Left lung (tissue), 10 donors: Measurements from ENCODE around the gene PDGFRB. TPM values are rescaled to one million over a fixed set of nuclear protein-coding genes. Genes with fewer than 3 reads are reported as not detected.

ENCODE experiments used
- ATAC-seq: fragments of 200-7000 bp; cut with Tn5 transposase; one replicate; pipeline ENCODE4 v1.9.1; 2020; ENCODE audit warnings: moderate library complexity
- DNase-seq, 4 donors: peaks; one replicate each; pipeline ENCODE4 v3.0.0-alpha.2; 2013 to 2020
- H3K27ac ChIP-seq, 2 donors: fragments of 200-600 bp; sonication (generic) in 1 of 2; one replicate each; pipeline versions ENCODE4 v1.5.0 to v1.8.0; 2020 to 2021
- H3K27me3 ChIP-seq, 2 donors: fragments of 200-600 bp; sonication (generic) in 1 of 2; one replicate each; pipeline versions ENCODE4 v1.5.0 to v1.8.0; 2020 to 2021
- H3K36me3 ChIP-seq, 2 donors: fragments of 200-600 bp; sonication (generic) in 1 of 2; one replicate each; pipeline versions ENCODE4 v1.5.0 to v1.8.0; 2020 to 2021
- H3K4me1 ChIP-seq, 2 donors: fragments of 200-600 bp; one replicate each; pipeline ENCODE4 v1.8.0; 2021
- H3K4me3 ChIP-seq, 2 donors: fragments of 200-600 bp; sonication (generic) in 1 of 2; one replicate each; pipeline versions ENCODE4 v1.5.0 to v1.8.0; 2020 to 2021; ENCODE audit warnings: mild to moderate bottlenecking in 1 of 2
- H3K9me3 ChIP-seq, 2 donors: fragments of 200-600 bp; sonication (generic) in 1 of 2; one replicate each; pipeline versions ENCODE4 v1.5.0 to v1.8.0; 2020 to 2021
- intact Hi-C, 2 donors: fragments of 100-400 bp; cut with DNase I; formaldehyde crosslinking; loops; one replicate each; pipeline versions ENCODE4 v1.11.2 to v1.14.2; 2022
- polyA plus RNA-seq, 6 donors: library from polyadenylated mRNA; unstranded; fragments of 120-200 nt; gene quantifications; one replicate each; pipeline ENCODE4 v1.2.1, GENCODE V29; 2013; ENCODE audit not compliant: insufficient read length in 6 of 6
- total RNA-seq, 2 donors: library from RNA; stranded (reverse); fragmentation: NEBNext Ultra II Directional; extraction: Animal tissue kit (Norgen Biotek cat#: 25700); gene quantifications; one replicate each; pipeline ENCODE4 v1.2.1, GENCODE V29; 2021
- TF ChIP-seq, protein P1 (sequence below), 2 donors: fragments of 200-600 bp; sonication (generic) in 1 of 2; IDR thresholded peaks; one replicate each; pipeline versions ENCODE4 v1.5.0 to v1.8.0; 2021; ENCODE audit warnings: antibody characterized with exemption in 2 of 2
- donor health status: DM: no; HTN: yes; CAD: no.
- donor health status: DM: no; HTN: no; CAD: no.

Gene PDGFRB
- total and polyA plus RNA-seq, 8 donors = 129 to 227 (median 214) TPM

DNA sequence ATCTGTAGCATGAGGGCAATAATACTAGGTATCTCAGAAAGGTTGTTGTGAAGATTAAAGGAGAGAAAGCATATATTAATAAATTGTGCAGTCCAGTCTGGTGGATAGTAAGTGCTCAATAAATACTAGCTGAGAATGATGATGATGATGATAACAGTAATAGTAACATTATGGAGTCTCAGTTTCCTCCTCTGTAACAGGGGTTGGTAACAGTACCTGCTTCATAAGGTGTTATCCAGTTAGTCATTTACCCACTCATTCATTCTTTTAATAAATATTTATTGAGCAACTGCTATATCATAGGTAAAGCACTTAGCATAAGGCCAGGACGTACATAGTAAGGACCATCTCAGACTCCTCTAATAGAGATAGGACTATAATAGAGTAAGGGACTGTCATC lies 41.8 kb upstream of the PDGFRB start:
- ATAC-seq (no peak), DNase-seq (no peak)
- no peaks in the 10 kb centered on the region for H3K9me3 ChIP-seq
- no peaks in the 10 kb centered on the region for H3K4me1 ChIP-seq
- TF ChIP-seq, protein P1, sequence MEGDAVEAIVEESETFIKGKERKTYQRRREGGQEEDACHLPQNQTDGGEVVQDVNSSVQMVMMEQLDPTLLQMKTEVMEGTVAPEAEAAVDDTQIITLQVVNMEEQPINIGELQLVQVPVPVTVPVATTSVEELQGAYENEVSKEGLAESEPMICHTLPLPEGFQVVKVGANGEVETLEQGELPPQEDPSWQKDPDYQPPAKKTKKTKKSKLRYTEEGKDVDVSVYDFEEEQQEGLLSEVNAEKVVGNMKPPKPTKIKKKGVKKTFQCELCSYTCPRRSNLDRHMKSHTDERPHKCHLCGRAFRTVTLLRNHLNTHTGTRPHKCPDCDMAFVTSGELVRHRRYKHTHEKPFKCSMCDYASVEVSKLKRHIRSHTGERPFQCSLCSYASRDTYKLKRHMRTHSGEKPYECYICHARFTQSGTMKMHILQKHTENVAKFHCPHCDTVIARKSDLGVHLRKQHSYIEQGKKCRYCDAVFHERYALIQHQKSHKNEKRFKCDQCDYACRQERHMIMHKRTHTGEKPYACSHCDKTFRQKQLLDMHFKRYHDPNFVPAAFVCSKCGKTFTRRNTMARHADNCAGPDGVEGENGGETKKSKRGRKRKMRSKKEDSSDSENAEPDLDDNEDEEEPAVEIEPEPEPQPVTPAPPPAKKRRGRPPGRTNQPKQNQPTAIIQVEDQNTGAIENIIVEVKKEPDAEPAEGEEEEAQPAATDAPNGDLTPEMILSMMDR (IDR thresholded peaks at IDR 0.05) = no peak
- no peak overlapping the region for H3K27ac ChIP-seq
- H3K27me3 ChIP-seq = peaks cover 0 to 28% of the 10 kb centered on the region in 2 donors
- H3K36me3 ChIP-seq = no peaks in the 10 kb centered on the region
- intact Hi-C loops = no loop called here
- no peak overlapping the region for H3K4me3 ChIP-seq

DNA sequence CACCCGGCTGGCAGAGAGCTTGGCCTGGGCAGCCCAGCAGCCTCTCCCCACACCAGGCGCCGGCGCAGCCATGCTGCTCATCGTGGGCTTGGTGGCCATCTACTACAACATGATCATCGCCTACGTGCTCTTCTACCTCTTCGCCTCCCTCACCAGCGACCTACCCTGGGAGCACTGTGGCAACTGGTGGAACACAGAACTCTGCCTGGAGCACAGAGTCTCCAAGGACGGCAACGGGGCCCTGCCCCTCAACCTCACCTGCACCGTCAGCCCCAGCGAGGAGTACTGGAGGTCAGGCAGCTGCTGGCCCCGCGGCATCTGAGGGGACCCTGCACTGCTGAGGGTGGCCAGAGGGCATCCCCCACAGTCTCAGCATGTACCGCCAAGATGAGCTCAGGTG lies 41.3 kb upstream of the PDGFRB start:
- Histone ChIP-seq H3K9me3 (no peaks in the 10 kb centered on the region), H3K4me1 (no peaks in the 10 kb centered on the region), H3K4me3 (no peak overlapping the region), H3K36me3 (no peaks in the 10 kb centered on the region), H3K27me3 (peaks cover 0 to 33% of the 10 kb centered on the region in 2 donors), H3K27ac (no peak overlapping the region)
- ATAC-seq (no peak), DNase-seq (no peak)
- TF ChIP-seq, protein P1 (IDR thresholded peaks at IDR 0.05) = no peak
- intact Hi-C loops = no loop called here

DNA sequence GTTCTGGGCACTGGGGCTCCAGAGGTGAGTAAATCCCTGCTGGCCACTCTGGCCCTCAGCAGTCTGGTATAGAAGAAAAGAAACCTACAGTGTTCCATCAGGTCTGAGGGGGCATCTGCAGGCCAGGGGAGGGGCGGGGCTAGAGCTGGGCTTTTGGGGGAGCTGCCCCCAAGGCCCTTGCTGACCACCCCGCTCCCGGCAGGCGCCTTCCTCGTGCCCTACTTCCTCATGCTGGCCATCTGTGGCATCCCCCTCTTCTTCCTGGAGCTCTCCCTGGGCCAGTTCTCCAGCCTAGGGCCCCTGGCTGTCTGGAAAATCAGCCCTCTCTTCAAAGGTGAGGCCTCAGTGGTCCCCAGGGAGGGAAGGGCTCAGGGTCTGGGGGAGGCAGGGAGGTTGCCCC lies 40.9 kb upstream of the PDGFRB start:
- Histone ChIP-seq H3K4me3 (no peak overlapping the region), H3K4me1 (no peaks in the 10 kb centered on the region), H3K9me3 (no peaks in the 10 kb centered on the region), H3K27ac (no peak overlapping the region), H3K36me3 (no peaks in the 10 kb centered on the region), H3K27me3 (peaks cover 0 to 38% of the 10 kb centered on the region in 2 donors)
- TF ChIP-seq, protein P1 (IDR thresholded peaks at IDR 0.05) = no peak
- DNase-seq (no peak), ATAC-seq (no peak)
- intact Hi-C loops = no loop called here

DNA sequence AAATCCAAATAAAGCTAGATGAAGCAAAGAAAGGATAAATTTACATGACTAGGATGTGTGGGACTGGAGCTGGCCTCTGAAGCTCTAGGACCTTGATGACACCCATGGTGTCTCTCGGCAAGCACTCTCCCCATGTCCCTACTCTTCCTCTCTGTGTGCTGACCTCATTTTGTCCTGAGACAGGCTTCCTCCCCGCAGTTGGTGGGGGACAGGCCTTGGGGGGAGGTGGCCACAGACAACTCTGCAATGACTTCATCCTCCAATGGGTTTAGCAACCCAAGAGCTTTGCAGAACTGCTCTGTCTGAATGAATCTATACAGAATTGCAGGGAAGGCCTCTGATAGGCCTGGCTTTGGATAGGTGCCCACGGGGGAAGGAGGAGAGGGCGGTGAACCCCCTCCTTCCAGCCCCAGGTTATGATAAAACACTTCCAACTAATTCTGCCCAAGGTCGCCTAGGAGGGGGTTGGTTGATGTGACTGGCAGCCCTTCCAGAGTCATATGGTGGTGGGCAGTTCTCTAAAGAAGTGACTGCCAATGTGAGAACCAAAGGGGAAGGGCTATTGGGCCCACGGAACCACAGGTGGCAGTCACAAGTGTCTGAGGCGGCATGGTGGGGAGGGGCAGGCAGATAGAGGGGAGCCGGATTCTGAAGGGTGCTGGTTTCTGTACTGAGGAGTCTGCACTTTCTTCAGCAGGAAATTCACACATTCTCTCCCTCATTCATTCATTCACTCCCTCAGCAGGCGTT lies 40.3 kb upstream of the PDGFRB start:
- H3K4me3 ChIP-seq = no peak overlapping the region
- DNase-seq (no peak), ATAC-seq (no peak)
- H3K4me1 ChIP-seq = no peaks in the 10 kb centered on the region
- H3K27ac ChIP-seq = no peak overlapping the region
- peaks cover 0 to 44% of the 10 kb centered on the region in 2 donors for H3K27me3 ChIP-seq
- H3K9me3 ChIP-seq = no peaks in the 10 kb centered on the region
- TF ChIP-seq, protein P1 (IDR thresholded peaks at IDR 0.05) = no peak
- no peaks in the 10 kb centered on the region for H3K36me3 ChIP-seq
- intact Hi-C loops = no loop called here

DNA sequence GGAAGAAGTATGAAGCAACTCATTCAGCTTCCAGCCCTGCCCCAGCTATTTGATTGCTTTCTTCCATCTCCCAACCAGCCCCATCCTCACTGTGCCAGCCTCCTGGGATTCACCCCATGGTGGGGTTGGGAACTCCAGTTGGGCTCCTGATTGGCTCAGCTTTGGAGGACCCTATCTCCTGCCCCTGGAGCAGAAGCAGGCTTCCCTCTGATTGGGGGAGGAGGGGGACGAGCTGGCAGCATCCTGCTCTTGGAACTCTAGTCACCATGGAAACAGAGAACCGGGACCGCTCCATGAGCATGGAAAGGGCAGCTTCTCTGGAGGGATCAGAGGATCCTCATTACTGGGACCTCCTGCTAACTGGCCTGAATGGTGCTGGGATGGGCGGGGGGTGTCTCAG lies 36.8 kb upstream of the PDGFRB start:
- H3K9me3 ChIP-seq = no peaks in the 10 kb centered on the region
- H3K27ac ChIP-seq = no peak overlapping the region
- no peak for DNase-seq
- peaks cover 19 to 72% of the 10 kb centered on the region in 2 donors for H3K27me3 ChIP-seq
- ATAC-seq = no peak
- no peaks in the 10 kb centered on the region for H3K4me1 ChIP-seq
- intact Hi-C loops = no loop called here
- no peaks in the 10 kb centered on the region for H3K36me3 ChIP-seq
- TF ChIP-seq, protein P1 (IDR thresholded peaks at IDR 0.05) = no peak
- H3K4me3 ChIP-seq = no peak overlapping the region
